Ecto neural progenitor cell (in vitro differentiated cells): ENCODE measurements around the gene RPS5.
"Not testable (repeated sequence)": the region's sequence is repeated elsewhere in the genome, so short reads cannot be mapped to it uniquely, and the experiment has no call there.

Experiments used
- DNase-seq: peaks from one replicate; pipeline ENCODE4 v3.0.0-alpha.2; 2018; ENCODE audit warnings: low spot score

Gene RPS5

GRCh38 chr19:58385891-58386575, 1.0 kb upstream of the RPS5 start:
- no peak for DNase-seq

- peak; percentile 45 for DNase-seq
These were observed 487 bp downstream of the RPS5 start for GRCh38 chr19:58387338-58388174.

- no peak for DNase-seq
These were observed 1.1 kb downstream of the RPS5 start for GRCh38 chr19:58388175-58388526.

- no peak for DNase-seq
These were observed 6.1 kb downstream of the RPS5 start for GRCh38 chr19:58392945-58393724.

GRCh38 chr19:58393725-58394033, 6.6 kb downstream of the RPS5 start:
- no peak for DNase-seq

- DNase-seq, result no peak
These were observed 7.8 kb downstream of the RPS5 start for GRCh38 chr19:58394821-58395219.

GRCh38 chr19:58395220-58395978, 8.3 kb downstream of the RPS5 start, which contains the start of gene RNF225:
TSS of gene RNF225 (plus strand) at chr19:58395656. CDS start at chr19:58396090, 434 bp downstream.
- no peak for DNase-seq

- no peak for DNase-seq
These were observed 9.0 kb downstream of the RPS5 start for GRCh38 chr19:58395979-58396627.

- DNase-seq, result no peak
These were observed 9.8 kb downstream of the RPS5 start for GRCh38 chr19:58396691-58397532.

- DNase-seq, result peak; percentile 46
These were observed 10.5 kb downstream of the RPS5 start for GRCh38 chr19:58397533-58398037.

- DNase-seq, result no peak
These were observed 11.0 kb downstream of the RPS5 start for GRCh38 chr19:58398087-58398486.

- no peak for DNase-seq
These were observed 11.5 kb downstream of the RPS5 start for GRCh38 chr19:58398545-58398944.

- no peak for DNase-seq
These were observed 12.8 kb downstream of the RPS5 start for GRCh38 chr19:58399903-58400302.

GRCh38 chr19:58400316-58400915, 13.3 kb downstream of the RPS5 start:
- DNase-seq, result peak; percentile 52

GRCh38 chr19:58400916-58401839, 14.1 kb downstream of the RPS5 start:
- peak; percentile 100 for DNase-seq

GRCh38 chr19:58401840-58402421, 14.9 kb downstream of the RPS5 start:
- DNase-seq, result peak; percentile 48

GRCh38 chr19:58403920-58404478, 16.9 kb downstream of the RPS5 start:
- not testable (repeated sequence) for DNase-seq
